Measurements from ENCODE around the gene NTNG2.

- TF ChIP-seq CTCF (IDR thresholded peaks at IDR 0.05; ENCODE audit: insufficient read depth, low read length, poor library complexity, severe bottlenecking) (no peak), EZH2phosphoT487 (conservative IDR thresholded peaks at IDR 0.05; ENCODE audit: low read length) (no peak)
Observed at GRCh38 chr9:132161743-132162184, at the start of gene NTNG2.

All from SU-DHL-6 (cell line).